MG63 (cell line): ENCODE results near the gene PTMS. TPM values are rescaled to one million over a fixed set of nuclear protein-coding genes. Genes with fewer than 3 reads are reported as not detected.
A peak's percentile ranks its signal among the peaks of the same experiment; 100 is the strongest.

ENCODE experiments used
- DNase-seq: peaks from one replicate; pipeline ENCODE4 v3.0.0-alpha.2; 2020
- H3K27me3 ChIP-seq: fragments of 250-450 bp; sonication (Bioruptor Pico); 2 replicates; pipeline ENCODE4 v1.5.1; 2020; ENCODE audit warnings: mild to moderate bottlenecking, moderate library complexity
- H3K36me3 ChIP-seq: fragments of 250-450 bp; sonication (Bioruptor Pico); 2 replicates; pipeline ENCODE4 v1.5.1; 2020; ENCODE audit warnings: mild to moderate bottlenecking, moderate library complexity
- H3K4me3 ChIP-seq: fragments of 250-450 bp; sonication (Bioruptor Pico); 2 replicates; pipeline ENCODE4 v1.5.1; 2020; ENCODE audit warnings: mild to moderate bottlenecking, moderate library complexity
- H3K9me3 ChIP-seq: fragments of 250-450 bp; sonication (Bioruptor Pico); 2 replicates; pipeline ENCODE4 v1.5.1; 2020; ENCODE audit warnings: mild to moderate bottlenecking, moderate library complexity
- total RNA-seq: library from RNA; depleted of rRNA; stranded (reverse); fragments of >200 nt; shearing (Covaris generic); gene quantifications from 2 replicates; pipeline ENCODE4 v1.2.3, GENCODE V29; 2014; ENCODE audit warnings: low replicate concordance

Gene PTMS
- total RNA-seq, 1 experiment from 2014 or later, result 328 TPM

DNA sequence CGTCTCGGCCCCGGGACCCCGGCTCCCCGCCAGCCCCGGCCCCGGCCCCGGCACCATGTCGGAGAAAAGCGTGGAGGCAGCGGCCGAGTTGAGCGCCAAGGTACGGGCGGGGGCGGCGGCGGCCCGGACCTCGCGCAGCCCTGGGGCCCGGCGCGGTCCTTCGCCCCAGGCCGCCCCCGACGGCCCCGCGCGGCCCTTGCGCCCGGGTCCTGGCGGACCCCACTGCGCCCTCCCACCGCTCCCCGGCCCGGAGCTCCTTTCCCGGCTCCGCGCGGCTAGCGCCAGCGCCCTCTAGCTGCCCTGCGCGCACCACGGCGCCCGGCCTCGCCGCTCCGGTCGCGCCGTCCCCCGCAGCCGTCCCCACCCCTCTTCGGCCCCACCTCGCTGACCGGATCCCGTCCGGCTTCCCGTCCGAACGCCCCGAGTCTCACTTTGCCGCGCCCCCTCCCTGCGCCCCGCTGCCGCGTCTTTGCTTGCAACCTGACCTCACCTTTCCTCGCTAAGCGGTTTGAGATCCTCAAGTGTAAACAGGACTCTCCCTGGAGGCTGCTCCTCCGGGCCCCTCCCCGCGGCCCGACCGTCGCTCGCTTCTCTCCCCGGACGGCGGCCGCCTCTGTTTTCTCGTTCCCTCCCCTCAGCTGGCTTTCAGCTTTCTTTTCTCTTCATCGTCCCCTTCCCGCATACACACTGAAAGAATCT is 637 bp downstream of the PTMS start:
- Histone ChIP-seq H3K4me3 (peak overlapping the region; percentile 90), H3K27me3 (no peaks in the 10 kb centered on the region), H3K36me3 (peaks cover 35% of the 10 kb centered on the region), H3K9me3 (no peaks in the 10 kb centered on the region)
- DNase-seq, result peak; percentile 74

DNA sequence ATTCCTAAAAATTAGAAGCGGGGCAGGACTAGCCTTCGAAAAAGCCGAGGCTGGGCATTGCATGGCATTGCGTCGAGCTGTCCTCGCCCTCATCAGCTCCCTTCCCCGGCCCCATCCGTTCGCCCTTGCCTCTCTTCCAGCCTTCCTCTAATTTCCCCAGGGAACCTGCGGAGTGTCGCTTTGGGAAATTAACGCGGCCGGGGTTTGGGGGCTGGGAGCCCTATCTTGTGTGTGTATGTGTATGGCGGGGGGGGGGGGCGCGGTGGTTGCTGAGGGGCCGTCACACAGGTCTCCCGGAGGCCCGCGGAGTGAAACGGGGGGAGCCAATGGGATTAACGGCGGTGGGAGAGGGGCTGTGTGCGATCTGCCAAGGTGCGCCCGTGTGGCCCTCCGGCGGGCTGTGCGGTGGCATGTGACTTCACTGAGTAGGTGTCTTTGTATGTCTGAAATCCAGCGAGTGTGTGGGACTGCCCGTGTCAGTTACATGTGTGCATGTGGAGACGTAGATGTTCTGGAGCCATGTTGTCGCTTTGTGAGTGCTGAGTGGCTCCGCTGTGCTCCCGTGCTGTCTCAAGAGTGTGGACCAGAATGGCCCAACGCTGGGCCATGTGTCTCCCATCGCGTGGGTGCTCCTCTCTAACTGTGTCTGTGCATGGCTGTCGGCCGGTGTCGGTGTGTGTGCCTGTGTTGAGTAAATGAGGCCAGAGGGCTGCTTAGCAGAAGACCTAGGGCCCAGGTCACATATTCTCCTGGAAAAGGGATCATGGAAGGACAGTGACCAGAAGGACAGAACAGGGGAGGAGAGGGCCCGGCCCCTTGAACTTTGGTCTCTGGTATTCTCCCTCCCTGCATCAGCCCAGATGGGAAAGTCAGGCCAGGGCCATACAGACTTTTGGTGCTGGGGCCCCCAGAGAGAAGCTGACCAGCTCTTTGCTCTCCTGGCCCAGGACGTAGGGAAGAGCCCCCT is 1.5 kb downstream of the PTMS start:
- Histone ChIP-seq H3K36me3 (peaks cover 37% of the 10 kb centered on the region), H3K27me3 (no peaks in the 10 kb centered on the region), H3K4me3 (peak overlapping the region; percentile 90), H3K9me3 (no peaks in the 10 kb centered on the region)
- DNase-seq, result no peak

DNA sequence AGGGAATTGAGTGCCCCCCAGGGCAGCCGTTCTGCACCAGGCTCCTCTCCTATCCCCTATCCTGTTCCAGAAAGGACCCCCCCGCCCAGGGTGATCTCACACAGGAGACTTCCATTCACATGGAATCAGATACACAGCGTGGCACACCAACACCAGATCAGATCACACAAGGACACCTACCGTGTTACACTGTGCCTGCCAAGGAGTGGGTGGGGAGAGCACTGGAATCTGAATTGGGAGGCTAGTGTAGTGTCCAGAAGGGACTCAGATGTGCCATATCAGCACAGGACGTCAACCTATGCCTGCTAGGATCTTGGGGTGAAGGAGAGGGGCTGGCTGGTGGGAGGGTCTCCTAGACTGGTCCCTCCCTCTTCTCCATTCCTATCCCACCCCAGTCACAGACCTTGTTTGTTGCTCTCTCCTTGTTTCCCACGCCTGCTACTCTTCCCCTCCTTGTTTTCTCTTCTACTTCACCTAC is 2.3 kb downstream of the PTMS start:
- Histone ChIP-seq H3K36me3 (peaks cover 37% of the 10 kb centered on the region), H3K4me3 (peak overlapping the region; percentile 90), H3K27me3 (no peaks in the 10 kb centered on the region), H3K9me3 (no peaks in the 10 kb centered on the region)
- DNase-seq, result peak; percentile 48

DNA sequence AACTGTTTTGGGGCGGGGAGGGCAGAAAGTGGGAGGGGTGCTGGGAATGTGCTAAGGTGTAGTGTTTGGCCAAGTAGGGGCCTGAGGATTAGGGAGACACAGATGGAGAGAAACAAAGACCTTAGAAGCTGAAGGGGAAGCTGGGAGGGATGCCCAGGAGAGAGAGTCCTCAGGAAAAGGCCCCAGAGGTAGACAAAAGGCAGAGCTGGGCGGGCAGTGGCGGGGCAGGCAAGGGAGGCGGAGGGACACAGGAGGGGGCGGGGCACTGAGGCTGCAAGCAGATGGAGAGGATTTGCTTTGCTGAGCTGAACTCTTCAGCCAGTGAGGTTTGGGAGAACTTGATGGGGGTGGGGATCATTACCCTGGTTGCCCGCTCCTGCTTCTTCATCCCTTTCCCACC is 2.8 kb downstream of the PTMS start:
- Histone ChIP-seq H3K27me3 (no peaks in the 10 kb centered on the region), H3K4me3 (no peak overlapping the region; the same call in 1 of the 2 replicates), H3K9me3 (no peaks in the 10 kb centered on the region), H3K36me3 (peaks cover 37% of the 10 kb centered on the region)
- peak; percentile 24 for DNase-seq

DNA sequence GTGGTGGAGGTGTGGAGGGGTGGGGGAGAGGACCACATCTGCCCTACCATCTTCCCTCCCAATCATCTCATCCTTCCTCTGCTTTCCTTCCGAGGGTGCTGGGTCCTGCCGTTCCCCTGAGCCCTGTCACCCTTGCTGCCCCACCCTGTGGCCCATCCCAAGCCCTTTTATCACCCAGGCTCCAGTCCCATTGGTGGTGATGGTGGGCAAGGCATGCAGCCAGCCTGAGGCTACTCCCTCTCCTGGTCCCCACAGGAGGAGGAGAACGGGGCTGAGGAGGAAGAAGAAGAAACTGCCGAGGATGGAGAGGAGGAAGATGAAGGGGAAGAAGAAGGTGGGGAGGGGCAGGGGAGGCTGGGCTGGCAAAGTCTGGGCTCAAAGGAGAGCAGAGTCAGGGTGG is 3.5 kb downstream of the PTMS start:
- DNase-seq, result no peak
- no peaks in the 10 kb centered on the region for H3K9me3 ChIP-seq
- H3K4me3 ChIP-seq, result no peak overlapping the region
- H3K27me3 ChIP-seq, result no peaks in the 10 kb centered on the region
- H3K36me3 ChIP-seq, result peaks cover 37% of the 10 kb centered on the region

DNA sequence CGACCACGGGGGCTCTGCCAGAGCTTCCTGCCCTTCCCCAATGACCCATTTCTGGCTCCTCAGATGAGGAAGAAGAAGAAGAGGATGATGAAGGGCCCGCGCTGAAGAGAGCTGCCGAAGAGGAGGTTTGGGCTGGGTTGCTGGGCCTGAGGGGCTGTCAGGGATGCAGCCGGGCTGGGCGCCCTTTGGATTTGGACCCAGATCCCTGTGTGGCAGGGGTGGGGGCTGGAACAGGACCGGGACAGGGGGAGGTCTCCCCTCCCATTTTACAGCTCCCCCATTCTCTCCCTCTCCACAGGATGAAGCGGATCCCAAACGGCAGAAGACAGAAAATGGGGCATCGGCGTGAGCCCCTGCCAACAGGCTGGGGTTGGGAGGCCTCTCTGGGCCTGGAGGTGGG is 3.9 kb downstream of the PTMS start:
- Histone ChIP-seq H3K9me3 (no peaks in the 10 kb centered on the region), H3K4me3 (no peak overlapping the region), H3K27me3 (no peaks in the 10 kb centered on the region), H3K36me3 (peaks cover 37% of the 10 kb centered on the region)
- no peak for DNase-seq

DNA sequence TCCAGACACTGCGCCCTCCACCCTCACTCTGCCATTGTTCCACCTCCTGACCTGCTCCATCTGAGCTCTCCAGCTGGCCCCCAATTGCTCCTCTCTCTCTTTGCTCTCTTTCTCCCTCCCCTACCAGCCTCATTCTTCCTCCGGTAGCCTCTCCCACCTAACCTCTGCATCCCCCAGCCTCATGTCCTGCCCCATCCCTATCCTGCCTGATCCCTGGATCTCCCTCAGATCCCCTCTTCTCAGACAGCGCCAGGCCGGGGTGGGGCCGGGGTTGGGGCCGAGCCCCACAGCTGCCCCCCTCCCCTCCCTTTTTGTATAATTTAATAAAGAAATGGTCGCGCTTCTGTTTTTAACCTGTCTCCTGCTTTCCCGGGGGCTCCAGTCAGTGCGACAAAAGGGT is 4.4 kb downstream of the PTMS start:
- no peaks in the 10 kb centered on the region for H3K27me3 ChIP-seq
- no peak for DNase-seq
- H3K36me3 ChIP-seq, result peaks cover 37% of the 10 kb centered on the region
- no peaks in the 10 kb centered on the region for H3K9me3 ChIP-seq
- H3K4me3 ChIP-seq, result no peak overlapping the region

DNA sequence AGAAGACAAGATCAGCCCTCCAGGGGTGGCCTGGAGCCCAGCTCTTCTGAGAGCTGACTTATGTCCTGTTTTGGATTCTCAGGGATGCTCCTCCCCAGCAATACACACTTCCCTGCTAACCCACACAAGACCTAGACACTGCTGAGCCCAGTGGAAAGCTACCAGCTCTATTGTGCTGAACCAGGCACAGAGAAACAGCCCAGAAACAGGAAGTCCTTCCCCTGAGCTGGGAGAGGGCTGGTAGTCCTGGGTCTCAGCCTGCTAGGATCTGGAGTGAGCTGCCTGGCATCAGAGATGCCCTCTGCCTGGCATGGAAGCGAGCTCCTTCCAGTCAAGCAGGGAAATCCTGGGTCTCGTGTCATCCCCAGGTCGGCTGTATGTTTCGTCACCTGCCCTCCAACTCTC is 4.9 kb downstream of the PTMS start:
- Histone ChIP-seq H3K4me3 (no peak overlapping the region), H3K27me3 (no peaks in the 10 kb centered on the region), H3K9me3 (no peaks in the 10 kb centered on the region), H3K36me3 (peaks cover 37% of the 10 kb centered on the region)
- no peak for DNase-seq

DNA sequence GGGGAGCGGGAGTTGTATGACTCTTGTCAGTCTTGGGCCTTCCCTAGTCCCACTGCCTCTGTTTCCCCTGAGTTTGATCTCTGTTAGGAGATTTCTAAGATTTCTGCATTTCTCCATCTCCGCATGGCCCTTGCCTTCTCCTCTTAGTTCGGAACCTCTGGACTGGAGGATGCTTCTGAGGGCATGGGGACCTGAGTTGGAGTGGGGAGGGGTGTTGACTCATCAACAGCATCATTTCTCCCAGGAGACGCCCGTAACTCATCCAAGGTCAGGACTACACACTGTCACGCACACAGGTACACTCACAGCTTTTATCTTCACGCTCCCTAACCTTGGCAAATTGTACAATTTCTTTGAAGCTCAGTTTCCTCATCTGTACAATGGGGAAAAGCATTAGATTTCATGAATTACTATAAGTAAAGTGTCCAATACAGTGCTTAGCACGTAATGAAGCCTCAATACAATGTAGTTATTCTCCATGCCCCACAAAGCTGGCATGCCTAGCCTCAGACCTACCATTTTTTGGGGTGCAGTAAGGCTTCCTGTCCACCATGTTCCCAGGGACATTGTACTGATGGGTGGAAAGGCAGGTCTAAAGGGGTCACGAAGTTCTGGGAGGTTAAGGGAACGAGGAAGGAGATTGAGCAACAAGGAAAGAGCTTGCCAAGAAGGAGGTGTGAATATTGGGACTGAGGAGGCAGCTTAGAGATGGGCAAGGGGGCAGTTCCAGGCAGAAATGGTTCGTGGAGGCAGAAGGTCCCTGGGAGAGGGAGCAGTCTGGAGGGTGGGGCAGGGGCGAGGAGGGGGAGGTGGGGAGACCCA is 5.6 kb downstream of the PTMS start:
- H3K9me3 ChIP-seq, result no peaks in the 10 kb centered on the region
- H3K27me3 ChIP-seq, result no peaks in the 10 kb centered on the region
- H3K36me3 ChIP-seq, result peaks cover 37% of the 10 kb centered on the region
- H3K4me3 ChIP-seq, result no peak overlapping the region
- DNase-seq, result no peak

DNA sequence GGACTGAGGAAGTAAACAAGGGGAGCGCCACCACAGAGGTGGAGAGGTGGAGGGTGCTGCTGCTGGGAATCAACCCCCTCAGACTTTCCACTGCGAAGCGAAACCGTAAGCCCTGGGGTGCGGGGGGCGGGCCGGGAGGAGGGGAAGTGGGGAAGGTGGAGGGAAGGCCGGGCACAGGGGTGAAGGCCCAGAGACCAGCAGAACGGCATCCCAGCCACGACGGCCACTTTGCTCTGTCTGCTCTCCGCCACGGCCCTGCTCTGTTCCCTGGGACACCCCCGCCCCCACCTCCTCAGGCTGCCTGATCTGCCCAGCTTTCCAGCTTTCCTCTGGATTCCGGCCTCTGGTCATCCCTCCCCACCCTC is 6.2 kb downstream of the PTMS start, which contains the start of gene LAG3:
TSS of gene LAG3 (plus strand) at position 190 of the 365 bp plus-strand sequence. CDS start 333 bp downstream, outside the sequence.
- Histone ChIP-seq H3K4me3 (no peak within 1 kb of the TSS), H3K36me3 (peaks cover 37% of the 10 kb centered on the region), H3K9me3 (no peaks in the 10 kb centered on the region), H3K27me3 (no peaks in the 10 kb centered on the region)
- no peak for DNase-seq

DNA sequence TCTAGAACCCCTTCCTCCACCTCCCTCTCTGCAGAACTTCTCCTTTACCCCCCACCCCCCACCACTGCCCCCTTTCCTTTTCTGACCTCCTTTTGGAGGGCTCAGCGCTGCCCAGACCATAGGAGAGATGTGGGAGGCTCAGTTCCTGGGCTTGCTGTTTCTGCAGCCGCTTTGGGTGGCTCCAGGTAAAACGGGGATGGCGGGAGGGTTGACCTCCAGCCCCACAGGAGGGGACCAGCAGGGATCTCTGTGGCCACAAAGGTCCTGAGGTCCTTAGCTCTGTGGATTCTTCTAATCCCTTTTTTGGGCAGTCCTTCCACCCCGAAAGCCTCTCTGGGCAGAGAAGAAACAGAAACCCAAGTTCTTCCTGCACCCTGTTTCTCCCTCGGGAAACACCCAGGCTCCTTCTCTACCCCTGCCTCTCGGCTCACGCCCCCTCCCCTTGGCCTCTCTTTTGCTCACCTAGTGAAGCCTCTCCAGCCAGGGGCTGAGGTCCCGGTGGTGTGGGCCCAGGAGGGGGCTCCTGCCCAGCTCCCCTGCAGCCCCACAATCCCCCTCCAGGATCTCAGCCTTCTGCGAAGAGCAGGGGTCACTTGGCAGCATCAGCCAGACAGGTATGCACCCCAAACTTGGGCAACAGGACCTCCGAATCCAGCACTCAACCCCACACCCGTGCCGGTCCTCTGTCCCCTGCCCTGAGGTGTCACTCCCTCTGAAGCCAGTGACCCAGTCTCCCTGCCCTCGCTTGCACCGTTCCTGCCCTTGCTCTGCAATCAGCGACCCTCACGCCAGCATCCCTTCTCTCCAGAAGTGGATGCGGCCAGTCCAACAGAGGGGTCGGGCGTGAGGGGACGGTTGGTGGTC is 6.8 kb downstream of the PTMS start:
- H3K9me3 ChIP-seq, result no peaks in the 10 kb centered on the region
- H3K4me3 ChIP-seq, result no peak overlapping the region
- peaks cover 33% of the 10 kb centered on the region for H3K36me3 ChIP-seq
- no peaks in the 10 kb centered on the region for H3K27me3 ChIP-seq
- DNase-seq, result no peak

DNA sequence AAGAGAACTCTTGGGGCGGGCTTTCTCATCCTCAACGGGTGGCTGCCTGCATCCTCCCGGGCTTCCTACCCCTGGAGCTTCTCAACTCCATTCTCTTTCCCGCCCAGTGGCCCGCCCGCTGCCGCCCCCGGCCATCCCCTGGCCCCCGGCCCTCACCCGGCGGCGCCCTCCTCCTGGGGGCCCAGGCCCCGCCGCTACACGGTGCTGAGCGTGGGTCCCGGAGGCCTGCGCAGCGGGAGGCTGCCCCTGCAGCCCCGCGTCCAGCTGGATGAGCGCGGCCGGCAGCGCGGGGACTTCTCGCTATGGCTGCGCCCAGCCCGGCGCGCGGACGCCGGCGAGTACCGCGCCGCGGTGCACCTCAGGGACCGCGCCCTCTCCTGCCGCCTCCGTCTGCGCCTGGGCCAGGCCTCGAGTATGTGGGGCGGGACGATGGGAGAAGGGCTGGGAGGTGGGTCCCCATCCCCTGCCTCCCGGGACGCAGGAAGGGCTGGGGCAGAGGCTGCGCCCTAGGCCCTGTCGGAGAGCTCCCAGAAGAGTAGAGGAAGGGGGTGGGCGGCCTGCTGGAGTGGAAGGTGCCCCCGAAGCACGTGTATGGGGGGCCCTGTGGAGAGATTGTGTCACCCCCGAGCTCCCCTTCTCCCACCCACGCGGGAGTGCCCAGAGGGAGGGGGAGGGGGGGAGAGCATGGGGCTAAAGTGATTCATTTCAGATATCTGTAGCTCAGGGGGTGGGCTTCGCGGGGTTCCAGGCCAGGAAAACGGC is 7.6 kb downstream of the PTMS start:
- Histone ChIP-seq H3K9me3 (no peaks in the 10 kb centered on the region), H3K4me3 (no peak overlapping the region), H3K27me3 (no peaks in the 10 kb centered on the region), H3K36me3 (peaks cover 25% of the 10 kb centered on the region)
- DNase-seq, result no peak

DNA sequence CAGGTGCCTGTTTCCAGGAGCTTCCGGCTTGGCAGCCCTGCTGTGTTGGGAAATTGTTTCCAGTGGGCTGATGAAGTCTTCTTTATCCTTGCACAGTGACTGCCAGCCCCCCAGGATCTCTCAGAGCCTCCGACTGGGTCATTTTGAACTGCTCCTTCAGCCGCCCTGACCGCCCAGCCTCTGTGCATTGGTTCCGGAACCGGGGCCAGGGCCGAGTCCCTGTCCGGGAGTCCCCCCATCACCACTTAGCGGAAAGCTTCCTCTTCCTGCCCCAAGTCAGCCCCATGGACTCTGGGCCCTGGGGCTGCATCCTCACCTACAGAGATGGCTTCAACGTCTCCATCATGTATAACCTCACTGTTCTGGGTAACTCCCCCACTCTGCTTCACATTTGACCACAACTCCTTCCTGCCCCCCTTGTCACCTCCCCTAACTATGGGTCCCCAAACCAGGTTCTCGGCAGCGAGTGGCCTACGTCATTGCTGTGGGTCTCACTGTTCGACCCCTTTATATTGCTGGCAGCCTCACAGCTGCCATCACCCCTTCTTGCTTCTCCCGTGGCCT is 8.4 kb downstream of the PTMS start:
- Histone ChIP-seq H3K27me3 (no peaks in the 10 kb centered on the region), H3K4me3 (no peak overlapping the region), H3K36me3 (peaks cover 18% of the 10 kb centered on the region), H3K9me3 (no peaks in the 10 kb centered on the region)
- DNase-seq, result no peak

DNA sequence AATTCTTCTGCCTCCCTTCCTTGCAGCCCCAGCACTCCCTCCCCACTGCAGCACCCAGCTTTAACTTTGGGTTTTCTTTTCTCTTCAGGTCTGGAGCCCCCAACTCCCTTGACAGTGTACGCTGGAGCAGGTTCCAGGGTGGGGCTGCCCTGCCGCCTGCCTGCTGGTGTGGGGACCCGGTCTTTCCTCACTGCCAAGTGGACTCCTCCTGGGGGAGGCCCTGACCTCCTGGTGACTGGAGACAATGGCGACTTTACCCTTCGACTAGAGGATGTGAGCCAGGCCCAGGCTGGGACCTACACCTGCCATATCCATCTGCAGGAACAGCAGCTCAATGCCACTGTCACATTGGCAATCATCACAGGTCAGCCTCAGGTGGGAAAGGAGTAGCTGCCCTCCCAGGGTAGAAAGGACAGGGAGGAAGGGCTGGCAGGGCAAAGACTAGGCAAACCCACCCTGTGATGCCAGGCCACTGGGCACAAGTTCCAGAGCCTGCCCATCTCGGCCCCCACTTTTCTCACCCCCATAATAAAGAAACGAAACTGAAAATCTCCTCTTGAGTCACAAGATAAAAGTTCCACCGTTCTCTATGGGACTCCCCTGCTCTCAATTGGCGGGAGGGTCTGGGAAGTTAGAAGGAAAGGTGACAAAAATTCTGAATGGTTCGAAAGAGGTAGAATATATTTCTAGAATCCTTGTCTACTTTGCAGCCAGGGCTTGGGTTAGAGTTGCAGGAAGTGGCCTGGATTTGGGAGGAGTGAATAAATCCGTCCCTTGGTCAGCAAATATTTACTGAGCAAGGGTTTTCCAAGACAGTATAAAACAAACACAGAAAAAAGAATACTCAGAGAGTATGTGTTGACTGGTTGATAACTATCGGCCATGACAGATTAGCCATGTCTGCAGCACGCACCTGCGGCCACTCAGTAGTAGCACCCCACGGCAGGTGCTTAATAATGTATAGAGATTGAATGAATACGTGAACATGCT is 9.3 kb downstream of the PTMS start:
- Histone ChIP-seq H3K27me3 (no peaks in the 10 kb centered on the region), H3K4me3 (no peak overlapping the region), H3K36me3 (peaks cover 12% of the 10 kb centered on the region), H3K9me3 (no peaks in the 10 kb centered on the region)
- DNase-seq, result no peak
